ENCODE measurements around the gene PAIP2.
"Not testable (repeated sequence)": the region's sequence is repeated elsewhere in the genome, so short reads cannot be mapped to it uniquely, and the experiment has no call there.

DNA sequence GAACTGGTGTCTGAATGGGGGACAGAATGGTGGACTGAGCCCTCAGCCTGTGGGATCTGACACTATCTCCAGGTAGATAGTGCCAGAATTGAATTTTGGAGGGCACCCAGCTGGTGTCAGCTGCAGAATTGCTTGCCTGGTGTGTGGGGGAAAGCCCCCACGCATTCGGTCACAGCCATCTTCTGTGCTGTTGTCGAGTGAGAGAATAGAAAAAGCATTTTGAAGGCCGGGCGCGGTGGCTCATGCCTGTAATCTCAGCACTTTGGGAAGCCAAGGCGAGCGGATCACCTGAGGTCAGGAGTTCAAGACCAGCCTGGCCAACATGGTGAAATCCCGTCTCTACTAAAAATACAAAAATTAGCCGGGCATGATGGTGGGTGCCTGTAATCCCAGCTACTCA is 45.3 kb downstream of the PAIP2 start:
- TF ChIP-seq, protein P1, sequence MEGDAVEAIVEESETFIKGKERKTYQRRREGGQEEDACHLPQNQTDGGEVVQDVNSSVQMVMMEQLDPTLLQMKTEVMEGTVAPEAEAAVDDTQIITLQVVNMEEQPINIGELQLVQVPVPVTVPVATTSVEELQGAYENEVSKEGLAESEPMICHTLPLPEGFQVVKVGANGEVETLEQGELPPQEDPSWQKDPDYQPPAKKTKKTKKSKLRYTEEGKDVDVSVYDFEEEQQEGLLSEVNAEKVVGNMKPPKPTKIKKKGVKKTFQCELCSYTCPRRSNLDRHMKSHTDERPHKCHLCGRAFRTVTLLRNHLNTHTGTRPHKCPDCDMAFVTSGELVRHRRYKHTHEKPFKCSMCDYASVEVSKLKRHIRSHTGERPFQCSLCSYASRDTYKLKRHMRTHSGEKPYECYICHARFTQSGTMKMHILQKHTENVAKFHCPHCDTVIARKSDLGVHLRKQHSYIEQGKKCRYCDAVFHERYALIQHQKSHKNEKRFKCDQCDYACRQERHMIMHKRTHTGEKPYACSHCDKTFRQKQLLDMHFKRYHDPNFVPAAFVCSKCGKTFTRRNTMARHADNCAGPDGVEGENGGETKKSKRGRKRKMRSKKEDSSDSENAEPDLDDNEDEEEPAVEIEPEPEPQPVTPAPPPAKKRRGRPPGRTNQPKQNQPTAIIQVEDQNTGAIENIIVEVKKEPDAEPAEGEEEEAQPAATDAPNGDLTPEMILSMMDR (IDR thresholded peaks at IDR 0.05), result not testable (repeated sequence)
- TF ChIP-seq POLR2A (IDR thresholded peaks at IDR 0.05), result not testable (repeated sequence)
